DMS 273 (cell line): Measurements from ENCODE around the gene BRICD5.
"Not testable (repeated sequence)": the region's sequence is repeated elsewhere in the genome, so short reads cannot be mapped to it uniquely, and the experiment has no call there.

ENCODE experiments used
- DNase-seq: peaks from one replicate; lab custom pipeline; 2025; ENCODE audit not compliant: unreplicated experiment; lab: John Stamatoyannopoulos, UW

BRICD5 gene

GRCh38 chr16:2210386-2211365 is at the start of gene BRICD5:
Gene BRICD5 (minus strand): TSS chr16:2210863. CDS start chr16:2210833, 30 bp downstream.
- DNase-seq = no peak

- DNase-seq = no peak
Measured at GRCh38 chr16:2260250-2260649, 49.6 kb upstream of the BRICD5 start.

GRCh38 chr16:2258530-2258929 is 47.9 kb upstream of the BRICD5 start:
- DNase-seq = not testable (repeated sequence)

- no peak for DNase-seq
Measured at GRCh38 chr16:2257726-2258125, 47.1 kb upstream of the BRICD5 start.

GRCh38 chr16:2256531-2257140 is 46.0 kb upstream of the BRICD5 start:
- DNase-seq = no peak

GRCh38 chr16:2253293-2253692 is 42.6 kb upstream of the BRICD5 start:
- DNase-seq = no peak

- DNase-seq = no peak
Measured at GRCh38 chr16:2252806-2253148, 42.1 kb upstream of the BRICD5 start.

GRCh38 chr16:2251296-2252111 is 40.8 kb upstream of the BRICD5 start, which contains the start of gene ECI1:
Gene ECI1 (minus strand): TSS chr16:2251587. CDS start chr16:2251566, 21 bp downstream.
- DNase-seq = peak; percentile 99

GRCh38 chr16:2250652-2251295 is 40.1 kb upstream of the BRICD5 start:
- DNase-seq = peak; percentile 84

GRCh38 chr16:2246301-2246885 is 35.7 kb upstream of the BRICD5 start:
- DNase-seq = no peak

- DNase-seq = no peak
Measured at GRCh38 chr16:2244926-2245795, 34.5 kb upstream of the BRICD5 start.

GRCh38 chr16:2244301-2244700 is 33.6 kb upstream of the BRICD5 start:
- DNase-seq = peak; percentile 44

- no peak for DNase-seq
Measured at GRCh38 chr16:2243781-2244180, 33.1 kb upstream of the BRICD5 start.

GRCh38 chr16:2243031-2243528 is 32.4 kb upstream of the BRICD5 start:
- peak; percentile 44 for DNase-seq

- DNase-seq = no peak
Measured at GRCh38 chr16:2242598-2242997, 31.9 kb upstream of the BRICD5 start.

GRCh38 chr16:2240331-2240730 is 29.7 kb upstream of the BRICD5 start:
- not testable (repeated sequence) for DNase-seq

GRCh38 chr16:2238838-2239675 is 28.4 kb upstream of the BRICD5 start:
- DNase-seq = peak; percentile 70

GRCh38 chr16:2238150-2238837 is 27.6 kb upstream of the BRICD5 start:
- peak; percentile 62 for DNase-seq
